AG09309 (cell line): ENCODE measurements around the gene ATP1B4.

ENCODE experiments used
- DNase-seq: peaks from one replicate; pipeline ENCODE4 v3.0.0-alpha.2; 2010; ENCODE audit warnings: low read depth
- H3K4me3 ChIP-seq: 2 replicates; pipeline ENCODE4 v1.5.1; 2011; ENCODE audit warnings: mild to moderate bottlenecking, low read depth, low read length, moderate library complexity; ENCODE audit not compliant: control insufficient read depth
- TF ChIP-seq, protein P1 (sequence below): IDR thresholded peaks from 2 replicates; pipeline ENCODE4 v1.5.1; 2011; ENCODE audit warnings: mild to moderate bottlenecking, low read depth, low read length, inconsistent platforms; ENCODE audit not compliant: insufficient read depth, control insufficient read depth; ENCODE audit errors: missing control alignments

Gene ATP1B4

DNA sequence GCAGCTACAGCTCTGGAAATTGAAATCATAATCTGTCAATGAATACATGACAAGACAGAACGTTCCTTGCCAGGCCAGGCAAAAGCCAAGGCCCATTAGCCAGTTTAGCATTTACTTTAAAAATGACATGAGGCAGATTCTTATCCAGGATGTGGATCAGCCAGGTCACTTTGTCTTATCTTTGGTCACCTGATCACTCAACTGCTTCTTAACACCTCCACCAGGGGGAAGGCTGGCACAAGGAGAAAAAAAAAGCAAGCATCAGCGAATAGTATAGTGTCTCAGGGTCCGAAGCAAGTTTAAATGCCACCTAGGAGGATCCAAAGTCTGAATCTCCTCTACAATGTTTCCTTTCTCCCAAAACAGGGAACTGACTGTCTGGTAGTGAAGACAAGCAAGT is 18.8 kb downstream of the ATP1B4 start:
- DNase-seq: no peak

DNA sequence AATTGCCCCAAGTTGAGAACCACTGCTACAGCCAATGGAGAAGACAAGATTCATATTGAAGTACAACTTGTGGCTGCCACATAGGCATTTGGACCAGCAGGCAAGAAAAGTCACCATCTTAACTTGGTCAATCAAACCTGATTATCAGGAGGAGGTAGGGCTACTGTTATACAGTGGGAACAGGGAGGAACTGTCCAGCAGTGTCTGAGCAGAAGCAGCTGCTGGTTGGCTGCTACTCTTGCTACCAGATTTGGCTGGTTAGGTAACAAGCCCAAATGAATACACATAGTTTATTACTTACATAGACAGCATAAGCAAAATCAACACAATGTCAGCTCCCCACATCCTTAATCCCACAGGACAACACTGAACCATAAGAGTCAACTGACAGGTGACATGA is 39.4 kb downstream of the ATP1B4 start:
- no peak overlapping the region for H3K4me3 ChIP-seq
- TF ChIP-seq, protein P1, sequence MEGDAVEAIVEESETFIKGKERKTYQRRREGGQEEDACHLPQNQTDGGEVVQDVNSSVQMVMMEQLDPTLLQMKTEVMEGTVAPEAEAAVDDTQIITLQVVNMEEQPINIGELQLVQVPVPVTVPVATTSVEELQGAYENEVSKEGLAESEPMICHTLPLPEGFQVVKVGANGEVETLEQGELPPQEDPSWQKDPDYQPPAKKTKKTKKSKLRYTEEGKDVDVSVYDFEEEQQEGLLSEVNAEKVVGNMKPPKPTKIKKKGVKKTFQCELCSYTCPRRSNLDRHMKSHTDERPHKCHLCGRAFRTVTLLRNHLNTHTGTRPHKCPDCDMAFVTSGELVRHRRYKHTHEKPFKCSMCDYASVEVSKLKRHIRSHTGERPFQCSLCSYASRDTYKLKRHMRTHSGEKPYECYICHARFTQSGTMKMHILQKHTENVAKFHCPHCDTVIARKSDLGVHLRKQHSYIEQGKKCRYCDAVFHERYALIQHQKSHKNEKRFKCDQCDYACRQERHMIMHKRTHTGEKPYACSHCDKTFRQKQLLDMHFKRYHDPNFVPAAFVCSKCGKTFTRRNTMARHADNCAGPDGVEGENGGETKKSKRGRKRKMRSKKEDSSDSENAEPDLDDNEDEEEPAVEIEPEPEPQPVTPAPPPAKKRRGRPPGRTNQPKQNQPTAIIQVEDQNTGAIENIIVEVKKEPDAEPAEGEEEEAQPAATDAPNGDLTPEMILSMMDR: no peak
- no peak for DNase-seq

More for the DNA sequence above, 18.8 kb downstream of the ATP1B4 start:
- no peak overlapping the region for H3K4me3 ChIP-seq
- TF ChIP-seq, protein P1: no peak

DNA sequence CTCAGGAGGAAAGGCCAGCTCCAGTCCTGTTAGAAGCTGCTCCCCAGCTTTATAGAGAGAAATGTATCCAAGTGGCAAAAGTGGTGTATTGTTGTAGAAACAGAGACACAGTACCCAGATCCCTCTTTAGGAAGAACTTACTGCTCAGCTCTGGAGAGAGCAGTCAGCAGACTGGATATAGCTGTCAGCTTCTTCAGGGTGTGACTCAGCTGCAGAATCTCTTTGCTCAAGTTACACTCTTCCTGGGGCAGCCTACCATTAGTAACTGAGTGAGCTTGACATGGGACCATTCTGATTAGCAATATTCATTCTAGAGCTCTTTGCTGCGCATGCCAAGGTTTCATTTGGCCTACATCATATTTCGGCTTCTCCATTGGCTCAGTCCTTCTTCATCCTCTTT is 40.5 kb downstream of the ATP1B4 start:
- TF ChIP-seq, protein P1: no peak
- DNase-seq: no peak
- no peak overlapping the region for H3K4me3 ChIP-seq

DNA sequence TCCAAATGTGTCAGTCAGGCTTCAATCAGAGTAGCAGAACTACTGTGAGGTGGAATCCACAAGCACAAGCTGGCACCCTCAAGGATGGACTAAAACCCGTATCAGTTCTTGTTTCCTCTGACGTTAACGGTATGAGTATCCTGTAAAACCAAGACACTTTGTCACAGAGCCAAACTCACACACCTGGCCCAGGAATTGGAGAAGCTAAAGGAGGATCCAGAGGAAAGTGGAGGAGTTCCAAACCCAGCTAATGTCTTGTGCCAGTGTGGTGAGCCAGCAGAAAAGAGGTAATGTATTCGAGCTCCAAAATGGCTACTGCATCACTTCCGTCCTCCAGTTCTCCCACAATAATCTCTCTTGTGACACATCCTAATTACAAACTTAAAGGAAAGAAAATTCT is 44.7 kb downstream of the ATP1B4 start:
- TF ChIP-seq, protein P1: no peak
- DNase-seq: no peak
- no peak overlapping the region for H3K4me3 ChIP-seq

DNA sequence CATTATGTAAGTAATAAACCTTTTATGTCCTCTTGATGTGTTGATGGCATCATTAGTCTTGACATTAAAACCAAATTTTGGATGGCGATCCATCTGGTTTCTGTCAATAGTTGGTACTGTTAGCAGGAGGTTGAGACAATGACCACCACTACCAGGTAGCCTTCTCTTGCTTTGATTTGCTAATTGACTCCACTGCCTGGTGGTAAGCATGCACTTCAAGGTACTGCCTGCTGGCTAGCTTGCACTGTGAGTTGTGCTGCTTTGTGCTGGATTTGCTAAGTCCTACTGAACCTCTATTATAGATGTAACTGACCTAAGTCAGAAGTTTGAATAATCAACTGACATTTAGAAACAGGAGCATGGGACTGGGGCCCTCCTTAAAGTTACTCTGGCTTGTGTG is 46.3 kb downstream of the ATP1B4 start:
- DNase-seq: no peak
- TF ChIP-seq, protein P1: no peak
- H3K4me3 ChIP-seq: no peak overlapping the region

DNA sequence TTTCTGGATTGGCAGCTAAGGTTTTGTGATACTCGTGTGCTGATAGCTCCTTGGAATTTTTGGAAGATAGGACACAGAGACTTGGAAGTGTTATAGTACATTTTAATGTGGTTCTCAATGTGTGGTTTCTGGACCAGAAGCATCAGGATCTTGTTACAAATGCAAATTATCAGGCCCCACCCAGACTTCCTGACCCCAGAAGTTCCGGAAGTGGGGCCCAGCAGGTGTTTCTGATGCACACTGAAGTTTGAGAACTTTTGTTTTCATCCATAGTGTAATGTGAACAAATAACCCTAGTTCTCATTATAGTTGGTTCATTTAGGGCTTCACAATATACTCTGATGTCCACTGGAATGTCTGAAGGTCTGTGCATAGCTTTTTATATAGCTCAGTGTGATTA is 57.6 kb downstream of the ATP1B4 start:
- no peak for DNase-seq
- TF ChIP-seq, protein P1: no peak
- H3K4me3 ChIP-seq: no peak overlapping the region

DNA sequence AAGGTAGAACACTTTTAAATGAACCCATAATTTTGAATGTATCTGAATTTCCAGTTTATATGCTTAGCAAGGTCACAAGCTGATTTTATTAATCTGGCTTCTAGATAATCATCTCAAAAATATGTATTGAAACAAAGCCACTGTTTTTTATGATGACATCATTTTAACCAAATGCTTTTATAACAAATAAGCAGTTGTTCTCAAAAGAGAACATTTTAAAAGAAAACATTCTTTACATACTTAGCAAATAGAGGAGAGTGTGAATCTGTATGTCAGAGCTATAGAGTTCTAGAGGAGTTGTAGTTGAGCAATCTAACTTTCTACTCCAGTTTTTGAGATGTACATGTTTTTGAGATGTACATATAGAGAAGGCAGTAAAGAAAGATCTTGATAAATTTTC is 64.7 kb downstream of the ATP1B4 start:
- DNase-seq: no peak
- TF ChIP-seq, protein P1: no peak
- H3K4me3 ChIP-seq: no peak overlapping the region
